NK-92 (cell line): ENCODE measurements around the gene MMS22L.

ENCODE experiments used
- DNase-seq: peaks from one replicate; lab custom pipeline; 2025; ENCODE audit not compliant: unreplicated experiment; lab: John Stamatoyannopoulos, UW

The MMS22L gene

DNA sequence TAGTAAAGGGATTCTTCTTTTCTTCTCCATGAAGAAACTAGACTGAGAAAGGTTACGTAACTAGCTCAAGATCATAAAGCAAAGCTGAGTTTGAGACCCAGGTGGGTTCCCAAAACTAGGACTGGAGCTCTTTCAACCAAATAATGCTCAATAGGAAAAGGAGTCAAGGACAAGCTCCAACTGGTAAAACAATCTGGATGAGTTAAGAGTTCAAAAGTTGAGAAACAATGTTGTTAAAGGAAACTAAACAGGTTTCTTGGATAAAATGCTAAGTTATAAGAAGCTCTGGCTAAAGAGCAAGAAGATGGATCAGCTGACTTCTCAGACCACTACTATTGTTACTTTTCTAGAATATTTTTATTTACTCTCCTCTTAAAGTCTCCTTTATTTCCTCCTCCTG, 137.3 kb downstream of the MMS22L start:
- DNase-seq, result no peak

DNA sequence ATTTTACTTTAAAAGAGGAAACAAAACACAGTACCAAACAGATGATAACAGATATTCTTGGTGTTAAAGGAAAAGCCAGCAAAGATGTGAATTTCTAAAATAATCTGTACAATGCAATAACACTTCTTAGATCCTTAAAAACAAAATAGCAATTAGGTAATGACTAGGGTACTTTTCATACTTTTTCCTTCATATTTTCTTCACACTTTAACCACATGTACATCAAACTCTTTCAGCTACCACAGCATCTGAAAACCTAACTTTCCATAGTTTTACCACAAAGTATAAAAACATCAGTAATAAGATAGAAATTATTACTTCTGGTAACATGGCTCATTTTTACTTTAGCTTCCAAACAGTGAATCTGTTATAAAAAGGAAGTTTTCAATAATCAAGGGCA, 141.3 kb downstream of the MMS22L start:
- no peak for DNase-seq

- no peak for DNase-seq
Measured at GRCh38 chr6:97138581-97138980, 144.4 kb downstream of the MMS22L start.

GRCh38 chr6:97136626-97137358, 146.2 kb downstream of the MMS22L start:
- DNase-seq, result no peak

DNA sequence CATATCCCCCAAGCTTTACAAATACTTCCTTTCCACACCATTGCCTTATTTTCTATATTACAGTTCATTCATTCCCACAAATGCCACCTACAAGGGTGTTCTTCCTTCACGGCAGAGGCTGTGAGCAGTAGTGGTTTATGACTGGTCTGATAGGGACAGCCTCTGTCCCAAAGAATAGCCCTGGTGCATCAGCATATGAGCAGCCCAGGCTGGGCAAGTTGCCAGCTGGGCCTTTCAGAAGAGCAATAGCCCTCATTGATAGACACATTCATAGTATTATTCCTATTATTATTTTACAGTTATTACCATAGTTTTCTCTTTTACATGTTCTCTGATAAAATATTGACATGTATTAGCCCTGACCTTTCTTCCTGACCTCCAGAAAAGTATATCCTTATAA, 149.9 kb downstream of the MMS22L start:
- DNase-seq, result no peak

DNA sequence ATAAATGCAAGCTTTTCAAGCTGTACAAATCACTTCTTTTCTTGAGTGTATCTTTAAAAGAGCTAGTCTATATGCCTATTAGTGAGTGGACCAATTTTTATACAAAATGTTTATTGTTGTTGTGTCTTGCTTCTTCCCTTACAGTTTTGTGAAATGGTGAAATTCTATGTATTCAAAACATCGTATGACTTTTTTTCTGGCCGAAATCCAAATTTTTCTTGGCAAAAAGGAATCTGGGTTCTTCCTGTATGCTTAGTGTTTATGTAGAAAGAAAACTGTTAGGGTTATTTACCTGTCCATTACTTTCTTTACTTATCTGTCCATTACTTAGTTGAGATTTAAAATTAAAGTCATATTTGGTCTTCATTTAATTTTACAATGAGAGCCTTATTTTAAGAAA, 153.9 kb downstream of the MMS22L start:
- no peak for DNase-seq

DNA sequence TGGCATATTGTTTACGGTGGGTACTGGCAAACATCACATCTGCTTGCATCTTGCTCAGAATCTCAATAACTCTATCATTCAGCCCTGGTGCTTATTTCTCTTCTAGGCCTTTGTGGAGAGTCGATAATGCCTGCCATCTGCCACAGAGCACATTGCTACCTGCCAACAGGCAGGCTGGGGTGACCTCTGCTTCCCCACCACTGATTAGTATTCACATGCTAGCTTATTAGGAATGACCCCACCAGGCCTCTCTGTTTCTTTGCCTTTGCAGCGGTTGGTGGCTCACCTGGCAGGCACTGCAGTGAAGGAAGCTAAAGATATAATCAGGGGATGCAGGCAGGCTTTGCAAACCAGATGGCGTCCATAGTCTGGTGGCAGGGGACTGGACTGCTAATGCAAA, 154.5 kb downstream of the MMS22L start:
- DNase-seq, result no peak

- DNase-seq, result no peak
Measured at GRCh38 chr6:97123652-97124051, 159.4 kb downstream of the MMS22L start.

DNA sequence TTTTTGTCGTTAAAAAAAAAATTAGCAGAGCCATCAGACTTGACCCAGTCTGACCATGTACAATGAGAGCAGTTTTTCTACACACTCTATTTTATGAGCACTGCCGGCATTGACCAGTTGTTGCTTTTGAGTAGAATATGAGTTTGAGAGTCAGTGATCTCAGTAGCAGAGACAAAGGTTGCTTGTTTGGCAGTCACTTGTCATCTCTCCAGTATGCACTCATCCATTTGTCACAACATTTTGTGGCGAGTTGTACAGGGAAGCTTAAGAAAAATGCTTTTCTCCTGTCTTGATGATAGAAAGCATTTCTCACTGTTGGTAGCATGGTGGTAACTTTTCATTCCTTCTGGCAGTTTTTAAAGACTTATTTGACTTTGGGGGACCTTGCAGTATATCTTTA, 159.9 kb downstream of the MMS22L start:
- DNase-seq, result no peak

DNA sequence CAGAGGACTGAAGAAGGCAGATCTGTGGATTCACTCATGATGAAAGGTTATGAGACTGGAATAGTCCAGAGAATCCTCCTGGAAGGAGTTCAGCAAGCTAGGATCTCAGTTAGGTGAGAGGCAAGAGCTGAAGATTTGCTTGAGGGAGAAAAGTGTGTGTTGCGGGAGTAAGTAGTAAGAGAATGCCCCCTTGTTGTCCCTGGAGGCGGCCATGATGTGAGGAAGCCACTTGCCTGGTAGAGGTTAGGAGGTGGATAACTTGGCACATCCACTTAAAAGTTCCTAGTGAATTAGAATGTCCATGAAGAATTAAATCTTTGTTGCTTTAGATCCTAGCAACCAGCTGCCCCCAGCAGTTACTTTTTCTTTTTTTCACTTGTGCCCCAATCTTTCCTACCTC, 162.5 kb downstream of the MMS22L start:
- DNase-seq, result no peak

- DNase-seq, result no peak
Measured at GRCh38 chr6:97114645-97115044, 168.4 kb downstream of the MMS22L start.

GRCh38 chr6:97113170-97113569, 169.8 kb downstream of the MMS22L start:
- no peak for DNase-seq

GRCh38 chr6:97111243-97111642, 171.8 kb downstream of the MMS22L start:
- no peak for DNase-seq

DNA sequence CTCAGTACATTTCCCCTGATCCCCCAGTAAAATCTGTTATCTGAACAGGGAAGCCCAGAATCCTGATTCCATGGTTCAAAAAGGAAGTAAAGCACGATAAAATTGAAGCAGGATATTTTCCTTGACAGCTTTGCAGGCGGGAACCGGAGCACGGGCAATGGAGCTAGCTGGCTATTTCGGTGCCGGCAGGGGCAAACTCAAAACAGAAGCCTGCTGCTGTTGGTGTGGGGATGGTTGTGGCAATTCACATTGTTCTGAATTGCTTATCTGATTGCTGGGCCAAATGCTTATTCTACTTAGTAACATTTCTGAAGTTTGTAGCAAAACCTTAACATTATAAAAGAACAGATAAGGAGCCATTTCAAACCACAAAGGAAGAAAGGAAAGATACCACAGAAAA, 172.4 kb downstream of the MMS22L start:
- DNase-seq, result no peak

DNA sequence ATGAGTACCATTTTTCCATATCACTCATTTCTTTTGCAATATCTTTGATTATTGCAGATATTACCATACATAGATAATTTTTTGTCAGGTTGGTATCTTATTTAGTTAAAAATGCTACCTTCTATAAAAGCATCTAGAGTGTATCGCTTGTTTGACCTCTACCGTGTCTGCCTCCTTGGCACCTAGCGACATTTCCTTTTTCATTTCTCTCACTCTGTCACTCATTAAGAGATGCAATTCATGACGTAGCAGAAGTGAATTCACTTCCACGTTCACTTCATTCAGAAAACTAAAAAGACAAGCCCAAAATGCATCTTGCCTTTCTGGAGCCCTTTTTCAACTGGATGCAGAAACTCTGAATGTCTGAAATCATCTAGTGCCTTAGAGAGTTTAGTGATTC, 172.9 kb downstream of the MMS22L start:
- DNase-seq, result no peak

- DNase-seq, result no peak
Measured at GRCh38 chr6:97109444-97109843, 173.6 kb downstream of the MMS22L start.

DNA sequence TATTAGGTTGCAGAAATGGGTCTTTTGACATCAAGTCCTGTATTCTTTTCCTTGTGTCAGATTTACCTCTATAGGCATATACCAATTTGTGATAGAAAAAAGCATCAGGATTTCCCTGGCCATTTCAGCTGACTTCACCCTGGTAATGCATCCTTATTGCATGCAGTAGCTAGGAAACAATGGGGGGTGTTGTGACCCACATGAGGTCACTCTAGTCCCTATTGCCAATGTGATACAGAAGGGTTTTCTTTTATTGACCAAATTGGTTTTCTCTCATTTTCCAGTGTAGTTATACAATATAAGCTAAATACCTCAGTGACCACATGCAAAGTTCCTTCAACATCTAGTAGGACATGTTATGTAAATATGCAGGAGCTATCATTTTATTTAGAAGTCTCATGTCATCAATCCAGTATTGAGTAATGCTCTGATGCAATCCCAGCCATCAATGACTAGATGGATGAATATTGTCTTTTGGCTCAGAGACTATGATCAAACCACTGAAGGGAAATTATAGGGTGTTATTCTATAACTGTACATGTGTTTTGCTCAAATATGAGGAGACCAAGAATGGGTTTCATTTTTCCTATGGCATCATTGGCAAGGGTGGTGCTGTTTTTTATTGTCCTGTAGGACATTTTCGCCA, 180.7 kb downstream of the MMS22L start:
- DNase-seq, result no peak

DNA sequence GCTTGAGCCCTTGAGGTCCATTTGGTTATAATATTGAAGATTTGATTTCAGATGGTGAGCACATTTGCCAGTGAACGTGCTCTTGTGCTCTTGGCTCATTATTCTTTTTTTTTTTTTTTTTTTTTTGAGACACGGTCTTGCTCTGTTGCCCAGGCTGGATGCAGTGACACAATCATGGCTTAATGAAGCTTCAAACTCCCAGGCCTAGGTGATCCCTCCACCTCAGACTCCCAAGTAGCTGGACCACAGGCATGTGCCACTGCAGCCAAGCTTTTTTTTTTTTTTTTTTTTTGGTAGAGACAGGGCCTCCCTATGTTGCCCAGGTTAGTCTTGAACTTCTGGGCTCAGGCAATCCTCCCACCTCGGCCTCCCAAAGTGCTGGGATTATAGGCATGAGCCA, 182.3 kb downstream of the MMS22L start:
- no peak for DNase-seq

GRCh38 chr6:97097068-97098047, 185.7 kb downstream of the MMS22L start:
- DNase-seq, result no peak

DNA sequence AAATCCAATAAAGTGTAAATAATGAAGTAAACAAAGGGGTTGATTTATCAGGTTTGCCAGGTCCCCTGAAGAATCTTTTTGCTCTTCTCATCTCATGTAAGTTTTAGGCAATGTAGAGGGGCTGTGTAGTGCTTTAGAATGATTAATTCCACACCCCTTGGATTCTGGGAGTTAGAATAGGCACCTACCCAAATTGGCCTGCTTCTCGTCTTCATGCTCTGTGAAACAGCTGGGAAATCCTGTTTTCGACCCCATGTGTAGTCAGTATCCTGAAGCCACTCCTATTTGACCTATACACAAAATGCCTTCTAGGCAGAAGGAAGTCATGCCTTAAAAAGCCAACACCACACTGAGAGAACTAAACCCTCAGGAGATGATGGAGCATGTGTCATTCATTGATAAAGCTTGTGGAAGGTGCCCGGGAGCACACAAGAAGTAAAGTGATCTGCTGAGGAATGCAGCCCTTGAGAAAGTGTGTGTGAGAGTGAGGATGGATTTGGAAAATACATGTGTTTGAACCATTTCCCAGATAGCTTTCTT, 187.6 kb downstream of the MMS22L start:
- DNase-seq, result no peak

GRCh38 chr6:97094376-97094775, 188.6 kb downstream of the MMS22L start:
- DNase-seq, result no peak
